GM19372 (cell line): ENCODE results near the gene SMARCC1.
"Not testable (repeated sequence)": the region's sequence is repeated elsewhere in the genome, so short reads cannot be mapped to it uniquely, and the experiment has no call there.

Source experiments
- ATAC-seq: cut with Tn5 transposase; IDR thresholded peaks from one replicate; pipeline ENCODE4 v1.9.1; 2021; ENCODE audit warnings: mild to moderate bottlenecking, low read depth, moderate library complexity; ENCODE audit not compliant: unreplicated experiment

SMARCC1 gene

GRCh38 chr3:47772788-47773187 is 8.9 kb downstream of the SMARCC1 start:
- ATAC-seq = no peak

- no peak for ATAC-seq
Observed at GRCh38 chr3:47772047-47772446, 9.6 kb downstream of the SMARCC1 start.

- no peak for ATAC-seq
Observed at GRCh38 chr3:47766186-47766585, 15.5 kb downstream of the SMARCC1 start.

GRCh38 chr3:47762233-47762632 is 19.5 kb downstream of the SMARCC1 start:
- ATAC-seq = no peak

- ATAC-seq = no peak
Observed at GRCh38 chr3:47761046-47761445, 20.6 kb downstream of the SMARCC1 start.

DNA sequence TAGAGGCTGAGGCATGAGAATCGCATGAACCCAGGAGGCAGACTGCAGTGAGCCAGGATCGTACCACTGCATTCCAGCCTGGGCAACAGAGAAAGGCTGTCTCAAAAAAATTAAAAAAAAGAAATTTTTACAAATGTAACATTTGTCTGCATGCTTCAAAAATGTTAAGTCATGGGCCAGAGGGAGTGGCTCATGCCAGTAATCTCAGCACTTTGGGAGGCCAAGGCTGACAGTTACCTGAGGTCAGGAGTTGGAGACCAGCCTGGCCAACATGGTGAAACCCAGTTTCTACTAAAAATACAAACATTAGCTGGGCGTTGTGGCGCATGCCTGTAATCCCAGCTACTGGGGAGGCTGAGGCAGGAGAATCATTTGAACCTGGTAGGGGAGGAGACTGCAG is 21.5 kb downstream of the SMARCC1 start:
- ATAC-seq = not testable (repeated sequence)

GRCh38 chr3:47758261-47759025 is 23.2 kb downstream of the SMARCC1 start:
- no peak for ATAC-seq

DNA sequence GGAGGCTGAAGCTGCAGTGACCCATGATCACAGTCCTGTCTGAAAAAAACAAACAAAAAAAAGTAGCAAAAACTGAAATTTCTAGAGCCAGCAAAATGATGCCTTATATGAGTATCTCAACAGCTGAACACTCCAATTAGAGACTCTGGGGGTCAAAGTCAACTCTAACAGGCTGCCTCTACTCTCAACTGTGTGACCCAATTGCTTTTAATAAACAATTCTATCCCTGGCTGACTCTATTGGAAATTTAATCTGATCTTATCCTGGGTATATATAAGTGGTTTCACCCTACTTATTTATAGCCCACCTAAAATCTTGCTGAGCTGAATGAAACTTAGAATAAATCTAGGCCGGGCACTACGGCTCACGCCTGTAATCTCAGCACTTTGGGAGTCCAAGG is 29.0 kb downstream of the SMARCC1 start:
- no peak for ATAC-seq

- ATAC-seq = not testable (repeated sequence)
Observed at GRCh38 chr3:47750811-47751354, 30.8 kb downstream of the SMARCC1 start.

GRCh38 chr3:47747558-47747957 is 34.1 kb downstream of the SMARCC1 start:
- no peak for ATAC-seq

- ATAC-seq = no peak
Observed at GRCh38 chr3:47746264-47746663, 35.4 kb downstream of the SMARCC1 start.

DNA sequence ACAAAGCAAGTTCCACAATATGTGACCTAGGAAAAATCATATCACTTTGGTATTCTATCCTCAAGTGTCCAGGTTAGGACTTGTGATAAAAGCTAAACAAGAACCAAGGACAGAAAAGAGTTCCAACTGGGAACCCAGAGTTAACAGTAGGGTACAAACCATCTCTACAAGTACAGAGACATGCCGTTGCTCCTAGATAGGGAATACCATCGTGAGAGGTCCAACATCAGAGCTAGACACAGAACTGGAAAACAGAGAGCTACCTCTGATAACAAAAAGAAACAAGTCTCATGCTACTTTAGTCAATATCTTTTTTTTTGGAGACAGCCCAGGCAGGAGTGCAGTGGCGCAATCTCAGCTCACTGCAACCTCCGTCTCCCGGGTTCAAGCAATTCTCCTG is 37.8 kb downstream of the SMARCC1 start:
- ATAC-seq = no peak

GRCh38 chr3:47743352-47743751 is 38.3 kb downstream of the SMARCC1 start:
- not testable (repeated sequence) for ATAC-seq

DNA sequence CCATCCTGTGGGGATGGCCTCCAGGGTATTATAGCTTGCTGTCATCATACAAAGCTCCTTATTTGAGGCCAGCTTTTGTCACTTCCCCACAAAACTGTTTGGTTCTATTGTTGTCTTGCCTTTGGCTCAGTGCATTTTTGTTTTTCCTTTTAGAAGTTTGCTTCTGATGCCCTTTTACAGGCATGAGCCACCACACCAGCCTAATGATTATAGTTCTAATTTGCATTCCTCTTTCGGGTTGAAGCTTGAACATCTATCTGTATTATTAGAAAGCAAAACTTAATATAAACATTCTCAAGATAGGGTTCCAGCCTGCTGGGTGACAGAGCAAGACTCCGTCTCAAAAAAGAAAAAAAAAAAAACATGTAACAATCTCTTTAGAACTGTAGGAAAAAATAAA is 39.8 kb downstream of the SMARCC1 start:
- no peak for ATAC-seq

DNA sequence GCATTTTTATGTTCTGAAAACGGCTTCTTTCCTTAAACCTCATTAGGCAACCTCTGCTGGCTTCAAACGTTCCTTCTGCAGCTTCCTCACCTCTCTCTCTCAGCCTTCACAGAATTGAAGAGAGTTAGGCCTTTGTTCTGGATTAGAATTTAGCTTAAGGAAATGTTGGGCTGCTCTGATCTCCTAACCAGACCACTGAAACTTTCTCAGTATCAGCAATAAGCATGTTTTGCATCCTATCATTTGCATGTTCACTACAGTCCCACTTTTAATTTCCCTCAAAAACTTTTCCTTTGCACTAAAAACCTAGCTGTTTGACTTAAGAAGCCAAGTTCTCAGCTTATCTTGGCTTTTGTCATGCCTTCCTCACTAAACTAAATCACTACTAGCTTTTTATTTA is 49.5 kb downstream of the SMARCC1 start:
- ATAC-seq = no peak

GRCh38 chr3:47731061-47731460 is 50.6 kb downstream of the SMARCC1 start:
- no peak for ATAC-seq

DNA sequence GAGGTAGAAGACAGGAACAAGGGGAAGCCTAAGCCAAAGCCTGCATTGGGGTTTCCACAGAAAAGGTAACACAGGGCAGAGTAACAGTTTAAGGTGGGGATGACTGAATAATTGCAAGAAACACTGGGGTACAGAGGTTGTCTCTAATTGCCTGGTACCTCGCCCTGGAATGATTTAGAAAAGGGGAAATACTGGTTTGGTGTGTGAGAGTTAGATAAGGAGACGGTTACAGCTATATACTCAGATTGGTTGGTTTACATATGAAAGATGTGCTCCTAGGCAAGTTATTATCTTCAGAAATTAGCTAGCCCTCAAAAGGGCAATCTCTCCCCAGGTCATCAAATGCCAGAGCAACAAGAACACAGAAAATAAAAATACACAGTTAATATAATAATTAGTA is 58.8 kb downstream of the SMARCC1 start:
- no peak for ATAC-seq

DNA sequence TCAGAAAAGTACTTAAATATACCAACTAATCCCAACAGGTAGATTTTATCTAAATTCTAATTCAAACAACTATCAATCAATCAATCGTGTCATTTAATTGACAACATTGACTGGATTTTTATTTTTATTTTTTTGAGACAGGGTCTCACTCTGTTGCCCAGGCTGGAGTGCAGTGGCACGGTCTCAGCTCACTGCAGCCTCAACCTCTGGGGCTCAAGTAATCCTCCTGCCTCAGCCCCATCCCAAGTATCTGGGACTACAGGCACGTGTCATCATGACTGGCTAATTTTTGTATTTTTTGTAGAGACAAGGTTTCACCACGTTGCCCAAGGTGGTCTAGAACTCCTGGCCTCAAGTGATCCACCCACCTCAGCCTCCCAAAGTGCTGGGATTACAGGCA is 64.2 kb downstream of the SMARCC1 start:
- ATAC-seq = not testable (repeated sequence)

DNA sequence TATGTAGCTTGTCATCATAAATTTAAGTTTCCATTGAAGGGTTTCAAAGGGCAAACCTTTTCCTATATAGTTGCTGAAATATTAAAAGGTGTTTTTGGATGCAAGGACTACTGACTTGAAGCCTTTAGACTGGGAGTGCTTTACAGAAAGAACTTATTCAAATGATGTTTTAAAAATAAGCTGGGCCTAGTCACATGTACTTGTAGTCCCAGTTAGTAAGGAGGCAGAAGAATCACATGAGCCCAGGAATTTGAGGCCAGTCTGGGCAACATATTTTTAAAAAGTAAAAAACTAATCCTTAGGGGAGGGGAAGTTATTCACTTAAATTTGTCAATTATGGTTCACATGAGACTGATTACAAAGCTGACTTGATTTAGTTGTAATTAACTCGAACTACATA is 65.0 kb downstream of the SMARCC1 start:
- ATAC-seq = no peak

- ATAC-seq = no peak
Observed at GRCh38 chr3:47715928-47716327, 65.8 kb downstream of the SMARCC1 start.

- ATAC-seq = no peak
Observed at GRCh38 chr3:47714606-47715005, 67.1 kb downstream of the SMARCC1 start.

DNA sequence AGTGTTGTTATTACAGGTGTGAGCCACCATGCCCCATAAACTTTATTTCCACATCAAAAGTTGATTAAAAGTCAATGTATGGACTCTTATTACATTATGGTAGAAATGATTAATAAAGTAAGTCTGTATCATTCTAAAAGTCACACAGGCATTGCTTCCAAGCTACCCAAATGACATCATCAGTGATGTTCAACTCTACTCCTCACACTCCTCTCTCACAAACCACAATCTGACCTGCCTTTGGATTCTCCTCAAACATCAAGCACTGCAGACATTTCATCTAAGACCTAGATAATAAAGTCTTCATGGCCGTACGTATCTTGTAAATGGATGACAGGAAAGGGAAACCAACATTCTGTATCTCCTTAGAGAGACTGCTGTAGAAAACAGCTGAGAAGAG is 68.0 kb downstream of the SMARCC1 start:
- no peak for ATAC-seq
